GM12878 (cell line): ENCODE data around the gene MOK. TPM values are rescaled to one million over a fixed set of nuclear protein-coding genes. Genes with fewer than 3 reads are reported as not detected.

Experiments
- E4F1 ChIP-seq: fragments of 450-650 bp; IDR thresholded peaks from 2 replicates; pipeline ENCODE4 v1.6.1; 2018; ENCODE audit warnings: borderline replicate concordance, mild to moderate bottlenecking; ENCODE audit not compliant: partially characterized antibody
- EED ChIP-seq: sonication (generic); IDR thresholded peaks from 2 replicates; pipeline ENCODE4 v1.6.1; 2016; ENCODE audit warnings: antibody characterized with exemption, low read depth
- HSF1 ChIP-seq: fragments of 150-350 bp; IDR thresholded peaks from 2 replicates; pipeline ENCODE4 v1.6.1; 2014; ENCODE audit warnings: mild to moderate bottlenecking, low read depth, low read length
- NRF1 ChIP-seq: conservative IDR thresholded peaks from 2 replicates; pipeline ENCODE4 v1.6.1; 2011; ENCODE audit warnings: mild to moderate bottlenecking, low read depth, low read length, improper control_type of control experiment
- PAX5 ChIP-seq: IDR thresholded peaks from 2 replicates; pipeline ENCODE4 v1.6.1; 2011; ENCODE audit warnings: low read depth, low read length, borderline replicate concordance
- RBBP5 ChIP-seq: fragments of 200-600 bp; sonication (generic); conservative IDR thresholded peaks from 2 replicates; pipeline ENCODE4 v1.6.1; 2016
- SPI1 ChIP-seq: IDR thresholded peaks from 2 replicates; pipeline ENCODE4 v1.6.1; 2011; ENCODE audit warnings: low read depth, mild to moderate bottlenecking, low read length, moderate library complexity, borderline replicate concordance; ENCODE audit not compliant: insufficient read depth
- SREBF2 ChIP-seq: IDR thresholded peaks from 2 replicates; pipeline ENCODE4 v1.6.1; 2012; ENCODE audit warnings: mild to moderate bottlenecking, low read length
- SUPT20H ChIP-seq: IDR thresholded peaks from 2 replicates; pipeline ENCODE4 v1.6.1; 2011; ENCODE audit warnings: low read depth, mild to moderate bottlenecking, low read length, moderate library complexity, borderline replicate concordance; ENCODE audit not compliant: control insufficient read depth
- SUZ12 ChIP-seq: fragments of 200-600 bp; sonication (generic); IDR thresholded peaks from one replicate; pipeline ENCODE4 v1.6.1; 2018; ENCODE audit warnings: antibody characterized with exemption, mild to moderate bottlenecking; ENCODE audit not compliant: unreplicated experiment
- WRNIP1 ChIP-seq: IDR thresholded peaks from 2 replicates; pipeline ENCODE4 v1.6.1; 2011; ENCODE audit warnings: low read depth, low read length, improper control_type of control experiment, borderline replicate concordance
- ZBTB33 ChIP-seq: fragments of 450-650 bp; IDR thresholded peaks from 2 replicates; pipeline ENCODE4 v1.6.1; 2017; ENCODE audit warnings: mild to moderate bottlenecking
- polyA plus RNA-seq, 11 experiments: library from polyadenylated mRNA; depleted of rRNA in 4 of 11; unstranded in 6 of 11; stranded (reverse) in 5 of 11; fragments of >200 nt; fragmentation: Nextera tagmentation in 4 of 11; fragmentation: Illumina TruSeq in 1 of 11; extraction: Ambion mirVana in 4 of 11; extraction: Trizol in 1 of 11; gene quantifications; 1 replicate in 1 of 11; 2 replicates in 10 of 11; pipeline versions ENCODE4 v1.2.1 to v1.2.3, GENCODE V29; 2011 to 2016; ENCODE audit warnings: inconsistent platforms in 2 of 11, missing spikeins in 2 of 11, low read depth in 1 of 11
- total RNA-seq, 4 experiments: library from RNA; depleted of rRNA in 3 of 4; stranded (reverse); fragments of >200 nt in 3 of 4; fragmentation: Illumina TruSeq in 1 of 4; extraction: Trizol in 1 of 4; gene quantifications; 2 replicates each; pipeline versions ENCODE4 v1.2.1 to v1.2.3, GENCODE V29; 2013 to 2021

MOK gene
- total and polyA plus RNA-seq, 10 of the 15 experiments (the other 5 are each of a cell fraction or from before 2014, with no cell fraction given) = 0.10 to 3.0 (median 1.4) TPM

GRCh38 chr14:102344485-102344884 is 39.5 kb upstream of the MOK start (continued):
- TF ChIP-seq SUPT20H (no peak), SUZ12 (no peak), NRF1 (no peak), WRNIP1 (no peak), E4F1 (no peak), SREBF2 (no peak), ZBTB33 (no peak), SPI1 (no peak), RBBP5 (no peak), EED (no peak), PAX5 (no peak), HSF1 (no peak)
- TF ChIP-seq, all 136 proteins: peak for 0
